Vagina (tissue), 2 donors: Measurements from ENCODE around the gene FXYD3. TPM values are rescaled to one million over a fixed set of nuclear protein-coding genes. Genes with fewer than 3 reads are reported as not detected.

ENCODE experiments used
- DNase-seq, 2 donors: peaks; one replicate each; pipeline ENCODE4 v3.0.0-alpha.2; 2017; ENCODE audit errors: extremely low spot score in 2 of 2
- H3K27ac ChIP-seq: fragments of 200-600 bp; sonication (generic); one replicate; pipeline ENCODE4 v1.5.1; 2019
- H3K27me3 ChIP-seq: fragments of 200-600 bp; sonication (generic); one replicate; pipeline ENCODE4 v1.5.1; 2019
- H3K36me3 ChIP-seq, 2 donors: fragments of 200-600 bp; sonication (generic); one replicate each; pipeline ENCODE4 v1.5.1; 2017 to 2019
- H3K4me1 ChIP-seq: fragments of 200-600 bp; sonication (generic); one replicate; pipeline ENCODE4 v1.5.1; 2019
- H3K4me3 ChIP-seq, 2 donors: fragments of 200-600 bp; sonication (generic); 1 replicate in 1 of 2; 2 replicates in 1 of 2; pipeline ENCODE4 v1.5.1; 2016 to 2019
- H3K9me3 ChIP-seq: fragments of 200-600 bp; sonication (generic); one replicate; pipeline ENCODE4 v1.5.1; 2019
- POLR2A ChIP-seq, 2 donors: fragments of 450-650 bp; IDR thresholded peaks; one replicate each; pipeline ENCODE4 v1.6.1; 2017; ENCODE audit warnings: antibody characterized with exemption in 2 of 2, mild to moderate bottlenecking in 2 of 2, moderate library complexity in 2 of 2
- POLR2AphosphoS5 ChIP-seq, 2 donors: sonication (generic); formaldehyde crosslinking; IDR thresholded peaks; one replicate each; pipeline ENCODE4 v1.9.0; 2017; ENCODE audit warnings: antibody characterized with exemption in 2 of 2, mild to moderate bottlenecking in 2 of 2, low read depth in 1 of 2; ENCODE audit not compliant: insufficient read depth in 1 of 2
- intact Hi-C: fragments of 100-400 bp; cut with DNase I; formaldehyde crosslinking; loops from one replicate; pipeline ENCODE4 v1.15.1; 2023
- total RNA-seq: library from RNA; depleted of rRNA; stranded (reverse); fragments of >200 nt; gene quantifications from one replicate; pipeline ENCODE4 v1.2.3, GENCODE V29; 2016
- TF ChIP-seq, protein P1 (sequence below), 3 experiments: fragments of 450-650 bp in 2 of 3; fragments of 200-600 bp in 1 of 3; sonication (generic) in 1 of 3; IDR thresholded peaks; one replicate each; pipeline ENCODE4 v1.5.1; 2017 to 2019; ENCODE audit warnings: antibody characterized with exemption in 3 of 3, mild to moderate bottlenecking in 2 of 3, moderate library complexity in 2 of 3

The FXYD3 gene
- total RNA-seq, 1 donor from 2014 or later, result 788 TPM

DNA sequence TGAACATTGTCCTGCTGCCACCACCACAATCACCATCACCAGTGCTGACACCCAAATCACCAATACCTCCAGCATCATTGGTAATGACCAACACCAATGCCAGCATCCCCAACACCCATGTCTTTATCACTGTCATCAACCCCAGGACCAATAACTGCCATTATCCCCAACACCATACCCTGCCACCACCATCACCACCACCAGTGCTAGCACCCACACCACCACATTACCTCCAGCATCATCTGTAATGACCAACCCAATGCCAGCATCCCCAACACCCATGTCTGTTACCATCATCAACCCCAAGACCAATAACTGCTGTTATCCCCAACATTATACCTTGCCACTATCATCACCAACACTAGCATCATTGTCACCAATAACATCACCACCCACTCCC is 16.6 kb downstream of the FXYD3 start:
- Histone ChIP-seq H3K27me3 (no peaks in the 10 kb centered on the region), H3K27ac (no peak overlapping the region), H3K9me3 (no peaks in the 10 kb centered on the region), H3K4me3 (peak overlapping the region in 1 of 2 donors; percentile 41), H3K4me1 (peaks cover 42% of the 10 kb centered on the region), H3K36me3 (no peaks in the 10 kb centered on the region)
- DNase-seq, result no peak
- TF ChIP-seq, protein P1, sequence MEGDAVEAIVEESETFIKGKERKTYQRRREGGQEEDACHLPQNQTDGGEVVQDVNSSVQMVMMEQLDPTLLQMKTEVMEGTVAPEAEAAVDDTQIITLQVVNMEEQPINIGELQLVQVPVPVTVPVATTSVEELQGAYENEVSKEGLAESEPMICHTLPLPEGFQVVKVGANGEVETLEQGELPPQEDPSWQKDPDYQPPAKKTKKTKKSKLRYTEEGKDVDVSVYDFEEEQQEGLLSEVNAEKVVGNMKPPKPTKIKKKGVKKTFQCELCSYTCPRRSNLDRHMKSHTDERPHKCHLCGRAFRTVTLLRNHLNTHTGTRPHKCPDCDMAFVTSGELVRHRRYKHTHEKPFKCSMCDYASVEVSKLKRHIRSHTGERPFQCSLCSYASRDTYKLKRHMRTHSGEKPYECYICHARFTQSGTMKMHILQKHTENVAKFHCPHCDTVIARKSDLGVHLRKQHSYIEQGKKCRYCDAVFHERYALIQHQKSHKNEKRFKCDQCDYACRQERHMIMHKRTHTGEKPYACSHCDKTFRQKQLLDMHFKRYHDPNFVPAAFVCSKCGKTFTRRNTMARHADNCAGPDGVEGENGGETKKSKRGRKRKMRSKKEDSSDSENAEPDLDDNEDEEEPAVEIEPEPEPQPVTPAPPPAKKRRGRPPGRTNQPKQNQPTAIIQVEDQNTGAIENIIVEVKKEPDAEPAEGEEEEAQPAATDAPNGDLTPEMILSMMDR (IDR thresholded peaks at IDR 0.05), result no peak
- TF ChIP-seq POLR2AphosphoS5 (IDR thresholded peaks at IDR 0.05; ENCODE audit: insufficient read depth in 1 of 2, low read depth in 1 of 2), result no peak
- no peak for TF ChIP-seq POLR2A (IDR thresholded peaks at IDR 0.05)
- intact Hi-C loops, result no loop called here

DNA sequence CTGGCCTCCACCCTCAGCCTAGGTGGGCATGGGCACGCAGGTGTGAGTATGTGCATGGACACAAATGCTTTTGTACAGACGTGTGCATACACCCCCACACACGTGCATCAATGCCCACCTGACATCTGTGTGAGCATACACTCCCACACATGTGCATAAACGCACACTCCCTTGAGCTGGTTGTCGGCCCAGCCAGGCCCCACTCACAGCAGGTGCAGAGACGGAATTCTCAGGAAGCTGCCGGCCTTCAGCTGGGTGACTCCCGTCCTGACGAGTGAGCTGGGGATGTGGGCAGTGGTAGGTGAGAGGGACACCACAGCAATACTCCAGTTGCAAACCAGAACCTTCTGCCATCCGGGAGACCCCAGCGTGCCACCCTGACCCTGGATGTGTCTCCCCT is 18.2 kb downstream of the FXYD3 start:
- Histone ChIP-seq H3K27me3 (no peaks in the 10 kb centered on the region), H3K4me3 (peak overlapping the region; percentile 41 to 52), H3K36me3 (no peaks in the 10 kb centered on the region), H3K4me1 (peaks cover 46% of the 10 kb centered on the region), H3K9me3 (no peaks in the 10 kb centered on the region), H3K27ac (peak overlapping the region; percentile 96)
- intact Hi-C loops, result loop anchor here (2.0 kb wide), 1 partner anchor 19 kb away; the partner anchor contains the start of gene FXYD3
- TF ChIP-seq, protein P1 (IDR thresholded peaks at IDR 0.05), result no peak
- TF ChIP-seq POLR2A (IDR thresholded peaks at IDR 0.05) (no peak), POLR2AphosphoS5 (IDR thresholded peaks at IDR 0.05; ENCODE audit: insufficient read depth in 1 of 2, low read depth in 1 of 2) (no peak)
- DNase-seq, result no peak

DNA sequence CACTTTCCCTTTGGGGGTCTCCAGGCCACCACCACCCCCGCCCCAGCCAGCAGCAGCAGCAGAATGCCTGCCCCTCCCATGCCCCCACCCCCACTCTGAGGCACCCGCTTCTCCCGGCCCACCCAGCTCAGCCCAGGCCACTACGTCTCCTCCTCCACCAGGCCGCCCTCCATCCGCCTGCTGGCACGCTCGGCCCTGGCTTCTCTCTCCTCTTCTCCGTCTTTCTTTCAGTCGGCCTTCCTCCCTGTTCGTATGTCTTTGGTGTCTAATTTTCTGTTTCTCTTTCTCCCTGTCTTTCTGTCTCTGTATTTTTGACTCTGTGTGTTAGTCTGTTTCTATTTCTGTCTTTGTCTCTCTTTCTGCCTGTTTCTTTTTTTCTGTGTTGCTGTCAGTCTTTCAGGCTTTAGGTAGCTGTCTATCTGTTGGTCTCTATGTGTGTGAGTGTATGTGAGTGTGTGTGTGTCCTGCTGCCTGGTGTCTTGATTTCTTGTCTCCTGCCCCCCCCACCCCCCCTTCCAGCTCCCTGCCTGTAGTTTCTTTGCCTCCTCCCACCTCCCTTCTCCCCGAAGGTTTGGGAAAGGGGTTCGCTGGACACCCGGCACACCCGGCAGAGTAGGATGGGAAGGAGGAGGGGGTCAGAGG is 19.1 kb downstream of the FXYD3 start, which contains the start of gene LGI4:
Gene LGI4, minus strand, starts transcription at position 459 of the 642 bp plus-strand sequence. Its CDS starts 379 bp downstream, at position 80.
- peaks cover 49% of the 10 kb centered on the region for H3K4me1 ChIP-seq
- H3K9me3 ChIP-seq, result no peaks in the 10 kb centered on the region
- H3K27ac ChIP-seq, result peak within 1 kb of the TSS; percentile 96
- intact Hi-C loops, result loop anchor here (2.0 kb wide), 1 partner anchor 20 kb away; the partner anchor contains the start of gene FXYD3
- TF ChIP-seq POLR2AphosphoS5 (IDR thresholded peaks at IDR 0.05; ENCODE audit: insufficient read depth in 1 of 2, low read depth in 1 of 2) (no peak), POLR2A (IDR thresholded peaks at IDR 0.05) (no peak)
- TF ChIP-seq, protein P1 (IDR thresholded peaks at IDR 0.05), result no peak
- H3K4me3 ChIP-seq, result peak within 1 kb of the TSS; percentile 41 to 52
- no peaks in the 10 kb centered on the region for H3K36me3 ChIP-seq
- DNase-seq, result no peak
- no peaks in the 10 kb centered on the region for H3K27me3 ChIP-seq

DNA sequence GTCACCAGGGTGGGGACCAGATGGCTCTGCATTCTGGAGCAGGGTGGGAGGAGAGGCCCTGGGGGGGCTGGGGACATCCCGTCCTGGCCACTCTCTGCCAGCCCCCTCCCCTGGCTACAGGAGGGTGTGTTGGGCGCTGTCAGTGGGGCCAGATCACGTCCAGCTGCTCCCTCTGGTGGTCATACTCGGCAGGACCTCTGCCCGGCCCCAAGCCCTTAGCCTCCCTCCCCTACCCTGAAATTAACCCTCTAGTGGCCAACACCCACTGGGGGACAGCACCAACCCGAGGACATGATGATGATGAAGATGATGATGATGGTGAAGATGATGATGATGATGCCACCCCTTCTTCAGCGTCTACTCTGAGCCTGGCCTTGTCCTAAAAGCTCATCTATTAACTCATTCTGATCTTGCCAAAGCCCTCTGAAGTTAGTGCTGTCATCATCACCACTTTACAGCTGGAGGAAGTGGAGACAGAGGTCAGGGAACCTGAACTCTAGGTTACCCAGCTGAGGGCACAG is 19.8 kb downstream of the FXYD3 start:
- Histone ChIP-seq H3K4me1 (peaks cover 54% of the 10 kb centered on the region), H3K9me3 (no peaks in the 10 kb centered on the region), H3K27me3 (no peaks in the 10 kb centered on the region), H3K27ac (peak overlapping the region; percentile 96), H3K4me3 (peak overlapping the region; percentile 41 to 52), H3K36me3 (no peaks in the 10 kb centered on the region)
- intact Hi-C loops, result loop anchor here (2.0 kb wide), 1 partner anchor 21 kb away; the partner anchor contains the start of gene FXYD3
- TF ChIP-seq, protein P1 (IDR thresholded peaks at IDR 0.05), result peak; percentile 91 to 97 (median 91)
- TF ChIP-seq POLR2A (IDR thresholded peaks at IDR 0.05) (no peak), POLR2AphosphoS5 (IDR thresholded peaks at IDR 0.05; ENCODE audit: insufficient read depth in 1 of 2, low read depth in 1 of 2) (peak; percentile 43 to 68)
- no peak for DNase-seq

DNA sequence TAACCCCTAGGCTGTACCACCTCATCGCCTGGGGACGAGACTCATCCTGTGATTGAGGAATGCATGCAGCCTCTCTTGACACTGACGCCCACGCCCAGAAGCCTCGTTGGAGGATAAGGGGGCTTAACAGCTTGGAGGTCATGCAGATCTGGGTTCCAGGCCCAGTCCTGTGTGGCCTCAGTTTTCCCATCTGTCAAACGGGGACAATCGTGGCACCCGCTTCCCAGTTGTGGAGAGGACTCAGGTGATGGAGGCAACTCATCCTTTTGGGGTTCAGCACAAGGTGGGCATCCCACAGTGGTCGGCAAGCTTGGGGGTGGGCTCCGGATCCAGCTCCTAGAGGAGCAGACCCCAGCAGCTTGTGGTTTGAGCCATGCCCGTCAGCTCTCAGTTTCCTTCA is 20.6 kb downstream of the FXYD3 start:
- Histone ChIP-seq H3K4me3 (no peak overlapping the region), H3K9me3 (no peaks in the 10 kb centered on the region), H3K36me3 (no peaks in the 10 kb centered on the region), H3K27me3 (no peaks in the 10 kb centered on the region), H3K4me1 (peaks cover 47% of the 10 kb centered on the region), H3K27ac (peak overlapping the region; percentile 96)
- TF ChIP-seq, protein P1 (IDR thresholded peaks at IDR 0.05), result no peak
- TF ChIP-seq POLR2A (IDR thresholded peaks at IDR 0.05) (no peak), POLR2AphosphoS5 (IDR thresholded peaks at IDR 0.05; ENCODE audit: insufficient read depth in 1 of 2, low read depth in 1 of 2) (no peak)
- no peak for DNase-seq
- intact Hi-C loops, result no loop called here
